ENCODE data around the gene PLA2G4B. TPM values are rescaled to one million over a fixed set of nuclear protein-coding genes. Genes with fewer than 3 reads are reported as not detected.

Gene PLA2G4B
- total and polyA plus RNA-seq, 2 of the 8 experiments (the other 6 are each of a cell fraction or from before 2014, with no cell fraction given) = 4.2 to 9.2 TPM

GRCh38 chr15:41804361-41804760, 34.3 kb upstream of the PLA2G4B start:
- CTCF ChIA-PET (ENCODE audit: partially characterized antibody) = interaction anchor here (1.1 to 13.7 kb wide), 4 partner anchors 20 to 223 kb away, joined by 3 to 283 read pairs (median 5); partner anchors contain the start of gene MAPKBP1

More at GRCh38 chr15:41804361-41804760, 34.3 kb upstream of the PLA2G4B start:
- H2AFZ ChIP-seq (ENCODE audit: low read length) = no peak overlapping the region
- H2BK12ac ChIP-seq (ENCODE audit: low read depth, low read length) = no peak overlapping the region
- no peak overlapping the region for H2AK5ac ChIP-seq (ENCODE audit: low read depth, low read length)
- POLR2A ChIA-PET (ENCODE audit: partially characterized antibody) = no interaction called here
- H3K27ac ChIP-seq (ENCODE audit: low read depth, low read length) = no peak overlapping the region
- TF ChIP-seq FOSL1 (IDR thresholded peaks at IDR 0.05; ENCODE audit: insufficient read depth, low read depth, low read length) = no peak
- TF ChIP-seq USF2 (IDR thresholded peaks at IDR 0.05; ENCODE audit: low read length) = no peak
- H3K23me2 ChIP-seq (ENCODE audit: low read depth, low read length) = no peaks in the 10 kb centered on the region
- H3K9me3 ChIP-seq (ENCODE audit: insufficient read depth in 2 of 2, low read depth in 1 of 2, low read length in 1 of 2) = no peaks in the 10 kb centered on the region
- no peak overlapping the region for H3K56ac ChIP-seq (replicated peaks; ENCODE audit: insufficient read length, low read depth, low read length)
- H3K4me3 ChIP-seq (ENCODE audit: extremely low read depth in 1 of 4, insufficient read depth in 2 of 4, low read depth in 3 of 4, low read length in 4 of 4) = no peak overlapping the region
- WGBS, 2 experiments (ENCODE audit: extremely low coverage in 1 of 2, insufficient coverage in 1 of 2, insufficient read length in 1 of 2, insufficient replicate concordance in 2 of 2, low coverage in 1 of 2, low lambda C conversion rate in 2 of 2, missing lambda C conversion rate in 1 of 2) = 85% methylated on average over 2 of the region's 2 CpGs; no CpG with 5 or more reads in 1 of the 2 experiments
- DNase-seq (ENCODE audit: low read depth in 1 of 2, low spot score in 2 of 2) (no peak), FAIRE-seq (no peak)
- H3K4ac ChIP-seq (replicated peaks; ENCODE audit: insufficient read length, low read depth, low read length) = no peak overlapping the region
- no peak overlapping the region for H2BK15ac ChIP-seq (ENCODE audit: low read length)
- H3K79me2 ChIP-seq (ENCODE audit: control insufficient read depth in 1 of 2, insufficient read depth in 2 of 2, low read length in 2 of 2) = no peaks in the 10 kb centered on the region
- no peak overlapping the region for H4K8ac ChIP-seq (ENCODE audit: extremely low read depth, insufficient read depth, low read length)
- H4K5ac ChIP-seq (ENCODE audit: insufficient read length, low read depth, low read length) = no peak overlapping the region
- H3K9ac ChIP-seq (replicated peaks in 1 of 4; ENCODE audit: extremely low read depth in 1 of 4, low read depth in 3 of 4, low read length in 3 of 4) = no peak overlapping the region
- H2BK5ac ChIP-seq (ENCODE audit: low read depth, low read length) = peak overlapping the region; percentile 24; the same call in 1 of the 2 replicates
- H3K36me3 ChIP-seq (ENCODE audit: control insufficient read depth in 2 of 4, insufficient read depth in 4 of 4, low read length in 3 of 4) = no peaks in the 10 kb centered on the region
- no peaks in the 10 kb centered on the region for H3K27me3 ChIP-seq (replicated peaks in 1 of 4; ENCODE audit: control insufficient read depth in 3 of 4, extremely low read depth in 1 of 4, insufficient read depth in 3 of 4, low read length in 3 of 4)
- no peak overlapping the region for H2BK20ac ChIP-seq (ENCODE audit: low read length)
- no peak overlapping the region for H3K4me2 ChIP-seq (ENCODE audit: insufficient read depth in 1 of 2, low read depth in 2 of 2, low read length in 2 of 2)
- H4K20me1 ChIP-seq (replicated peaks in 1 of 2; ENCODE audit: control insufficient read depth in 1 of 2, insufficient read depth in 2 of 2, low read length in 2 of 2) = no peaks in the 10 kb centered on the region
- H3K18ac ChIP-seq (ENCODE audit: extremely low read depth, low read length) = no peak overlapping the region
- H3K14ac ChIP-seq (ENCODE audit: insufficient read length) = no peak overlapping the region
- H4K91ac ChIP-seq (replicated peaks; ENCODE audit: insufficient read length, low read length) = no peak overlapping the region
- H3K4me1 ChIP-seq (replicated peaks in 1 of 4; ENCODE audit: control insufficient read depth in 3 of 4, insufficient read depth in 4 of 4, low read length in 3 of 4) = peaks cover 0 to 4% (median 2%) of the 10 kb centered on the region in 4 experiments; a peak in 4 of 7 replicates
- H3K79me1 ChIP-seq (ENCODE audit: low read depth, low read length) = no peaks in the 10 kb centered on the region
- no peak overlapping the region for H3K23ac ChIP-seq (ENCODE audit: insufficient read length)
- H2BK120ac ChIP-seq (replicated peaks; ENCODE audit: low read depth, low read length) = no peak overlapping the region
